ENCODE data around the gene APRT. TPM values are rescaled to one million over a fixed set of nuclear protein-coding genes. Genes with fewer than 3 reads are reported as not detected.
A peak's percentile ranks its signal among the peaks of the same experiment; 100 is the strongest.

The APRT gene, protein sequence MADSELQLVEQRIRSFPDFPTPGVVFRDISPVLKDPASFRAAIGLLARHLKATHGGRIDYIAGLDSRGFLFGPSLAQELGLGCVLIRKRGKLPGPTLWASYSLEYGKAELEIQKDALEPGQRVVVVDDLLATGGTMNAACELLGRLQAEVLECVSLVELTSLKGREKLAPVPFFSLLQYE
- 10 to 100 TPM; 50.6 to 90.4 TPM for total RNA-seq

DNA sequence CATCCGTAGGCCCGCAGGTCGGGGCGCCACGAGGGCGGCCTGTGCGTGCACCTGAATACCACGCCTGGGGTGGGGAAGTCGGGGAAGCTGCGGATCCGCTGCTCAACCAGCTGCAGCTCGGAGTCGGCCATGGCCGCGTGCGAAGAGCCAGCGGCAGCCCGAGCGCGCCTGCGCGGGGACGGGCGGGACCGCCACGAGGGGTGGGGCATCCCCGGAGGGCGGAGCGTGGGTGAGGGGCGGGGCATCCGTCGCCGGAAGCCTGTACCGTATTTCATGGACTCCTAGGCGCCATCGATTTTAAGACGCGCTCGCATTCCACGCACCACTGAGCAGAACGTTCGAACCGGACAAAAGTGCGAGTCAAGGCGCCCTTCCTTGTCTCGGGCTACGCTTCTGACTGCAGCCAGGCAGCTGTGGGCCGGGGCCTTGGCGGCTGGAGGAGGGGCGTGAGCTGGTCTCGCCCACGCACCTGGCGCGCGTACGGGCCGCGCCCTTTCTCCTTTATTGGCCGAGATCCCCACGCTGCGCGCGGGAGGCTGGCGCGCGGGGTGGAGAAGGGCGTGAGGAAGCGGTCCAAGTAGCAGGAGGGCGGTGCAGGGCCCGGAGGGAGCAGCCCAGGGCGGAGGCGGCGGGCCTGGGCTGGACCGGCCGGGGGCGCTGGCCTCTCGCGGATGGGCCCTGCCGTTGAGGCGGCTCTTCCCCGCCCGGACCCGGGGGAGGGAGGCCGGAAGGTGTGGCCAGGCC is at the start of gene APRT:
Gene APRT, minus strand, starts transcription at position 160 of the 744 bp plus-strand sequence. Its CDS starts 29 bp downstream, at position 131.
- no peaks in the 10 kb centered on the region for H3K27me3 ChIP-seq
- peak; percentile 93 for DNase-seq (ENCODE audit: low spot score)
- H3K36me3 ChIP-seq, result peaks cover 10% of the 10 kb centered on the region
- H3K4me3 ChIP-seq, result peak within 1 kb of the TSS; percentile 50 to 77
- TF ChIP-seq, protein P1, sequence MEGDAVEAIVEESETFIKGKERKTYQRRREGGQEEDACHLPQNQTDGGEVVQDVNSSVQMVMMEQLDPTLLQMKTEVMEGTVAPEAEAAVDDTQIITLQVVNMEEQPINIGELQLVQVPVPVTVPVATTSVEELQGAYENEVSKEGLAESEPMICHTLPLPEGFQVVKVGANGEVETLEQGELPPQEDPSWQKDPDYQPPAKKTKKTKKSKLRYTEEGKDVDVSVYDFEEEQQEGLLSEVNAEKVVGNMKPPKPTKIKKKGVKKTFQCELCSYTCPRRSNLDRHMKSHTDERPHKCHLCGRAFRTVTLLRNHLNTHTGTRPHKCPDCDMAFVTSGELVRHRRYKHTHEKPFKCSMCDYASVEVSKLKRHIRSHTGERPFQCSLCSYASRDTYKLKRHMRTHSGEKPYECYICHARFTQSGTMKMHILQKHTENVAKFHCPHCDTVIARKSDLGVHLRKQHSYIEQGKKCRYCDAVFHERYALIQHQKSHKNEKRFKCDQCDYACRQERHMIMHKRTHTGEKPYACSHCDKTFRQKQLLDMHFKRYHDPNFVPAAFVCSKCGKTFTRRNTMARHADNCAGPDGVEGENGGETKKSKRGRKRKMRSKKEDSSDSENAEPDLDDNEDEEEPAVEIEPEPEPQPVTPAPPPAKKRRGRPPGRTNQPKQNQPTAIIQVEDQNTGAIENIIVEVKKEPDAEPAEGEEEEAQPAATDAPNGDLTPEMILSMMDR (IDR thresholded peaks at IDR 0.05), result peak; percentile 23 to 64
- H3K27ac ChIP-seq, result peak within 1 kb of the TSS; percentile 87 to 92
- H3K9me3 ChIP-seq, result no peaks in the 10 kb centered on the region
- H3K4me1 ChIP-seq, result peaks cover 0 to 37% of the 10 kb centered on the region in 2 donors

DNA sequence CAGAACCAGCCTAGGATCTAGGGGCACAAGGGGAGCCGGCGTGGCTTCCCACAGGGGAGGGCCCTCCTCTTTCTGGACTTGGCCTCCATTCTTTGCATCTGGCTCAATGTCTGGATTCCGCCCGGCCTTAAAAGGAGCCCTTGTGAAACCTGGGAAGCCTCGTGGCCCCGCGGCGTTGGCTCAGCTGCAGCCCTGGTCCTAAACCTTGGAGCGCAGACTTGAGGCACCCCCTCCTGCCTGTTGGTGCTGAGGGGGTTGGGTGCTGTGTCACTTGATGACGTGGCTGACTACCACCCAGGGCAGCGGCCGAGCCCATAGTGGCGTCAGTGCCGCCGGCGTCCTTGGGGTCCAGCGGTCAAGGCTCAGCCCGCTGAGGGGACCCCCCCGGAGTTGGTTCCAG is 49.6 kb upstream of the APRT start:
- Histone ChIP-seq H3K4me1 (peaks cover 0 to 8% of the 10 kb centered on the region in 2 donors), H3K27me3 (no peaks in the 10 kb centered on the region), H3K4me3 (no peak overlapping the region), H3K27ac (no peak overlapping the region), H3K9me3 (no peaks in the 10 kb centered on the region), H3K36me3 (peaks cover 40% of the 10 kb centered on the region)
- DNase-seq (ENCODE audit: low spot score), result no peak
- TF ChIP-seq, protein P1 (IDR thresholded peaks at IDR 0.05), result no peak

DNA sequence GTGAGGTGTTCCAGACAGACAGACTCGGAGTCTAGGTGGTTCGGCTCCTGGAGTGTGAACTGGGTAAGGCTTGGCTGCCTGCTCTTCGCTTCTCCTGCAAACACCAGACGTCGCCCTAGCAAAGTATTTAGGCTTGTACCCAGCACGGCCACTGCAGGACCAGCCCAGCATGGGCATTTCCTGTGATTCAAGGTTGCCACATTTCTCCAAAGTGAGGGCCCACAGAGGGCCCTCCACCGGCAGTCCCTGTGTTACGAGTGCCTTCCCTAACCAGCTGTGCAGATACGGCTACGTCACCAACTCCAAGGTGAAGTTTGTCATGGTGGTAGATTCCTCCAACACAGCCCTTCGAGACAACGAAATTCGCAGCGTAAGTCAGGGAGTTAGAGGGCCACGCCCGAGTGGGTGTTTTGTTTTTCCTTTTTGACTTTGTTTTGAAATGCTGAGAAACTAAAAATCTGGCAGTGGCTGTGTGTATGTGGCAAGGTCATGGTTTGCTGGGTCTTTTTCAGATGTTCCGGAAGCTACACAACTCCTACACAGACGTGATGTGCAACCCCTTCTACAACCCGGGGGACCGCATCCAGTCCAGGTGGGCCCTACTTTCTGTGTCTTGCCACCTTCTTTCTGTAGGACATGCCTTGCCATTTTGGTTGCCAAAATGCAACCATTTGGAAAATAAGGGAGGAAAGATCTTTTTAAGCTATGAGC is 47.8 kb upstream of the APRT start:
- Histone ChIP-seq H3K9me3 (no peaks in the 10 kb centered on the region), H3K36me3 (peaks cover 40% of the 10 kb centered on the region), H3K27ac (no peak overlapping the region), H3K27me3 (no peaks in the 10 kb centered on the region), H3K4me3 (no peak overlapping the region), H3K4me1 (peaks cover 0 to 22% of the 10 kb centered on the region in 2 donors)
- no peak for DNase-seq (ENCODE audit: low spot score)
- TF ChIP-seq, protein P1 (IDR thresholded peaks at IDR 0.05), result no peak

DNA sequence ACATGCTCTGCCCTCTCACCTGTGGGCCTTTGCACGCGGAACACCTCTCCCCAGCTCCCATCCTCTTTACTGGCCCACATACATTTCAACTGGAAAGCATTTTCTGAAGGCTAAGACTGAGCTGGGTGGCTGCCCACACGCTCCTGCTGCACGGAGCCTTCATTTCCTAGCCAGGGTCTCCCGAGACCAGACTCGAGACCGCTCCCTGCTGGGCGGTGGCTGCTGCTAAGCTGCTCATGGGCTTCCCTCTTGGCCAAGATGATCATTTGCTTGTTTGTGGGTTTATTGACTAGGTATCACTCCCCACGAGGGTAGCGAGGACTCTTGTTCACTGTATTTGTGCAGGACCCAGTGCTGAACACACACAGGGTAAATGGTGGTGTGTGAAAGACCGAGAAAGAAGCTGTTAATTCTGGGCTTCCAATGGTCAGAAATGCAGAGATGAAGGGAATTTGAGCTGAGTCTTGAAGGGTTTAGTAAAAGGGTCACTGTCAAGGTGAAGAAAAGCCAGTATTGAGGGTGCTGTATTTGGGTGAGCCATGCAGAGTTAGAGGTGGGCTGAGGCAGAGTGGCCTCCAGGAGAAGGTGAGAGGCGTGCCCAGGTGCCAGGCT is 46.1 kb upstream of the APRT start:
- Histone ChIP-seq H3K4me3 (peak overlapping the region; percentile 63 to 93), H3K27ac (peak overlapping the region; percentile 74 to 83), H3K4me1 (peaks cover 0 to 22% of the 10 kb centered on the region in 2 donors), H3K27me3 (no peaks in the 10 kb centered on the region), H3K36me3 (peaks cover 38% of the 10 kb centered on the region), H3K9me3 (no peaks in the 10 kb centered on the region)
- DNase-seq (ENCODE audit: low spot score), result peak; percentile 70
- TF ChIP-seq, protein P1 (IDR thresholded peaks at IDR 0.05), result peak; percentile 30 to 70

DNA sequence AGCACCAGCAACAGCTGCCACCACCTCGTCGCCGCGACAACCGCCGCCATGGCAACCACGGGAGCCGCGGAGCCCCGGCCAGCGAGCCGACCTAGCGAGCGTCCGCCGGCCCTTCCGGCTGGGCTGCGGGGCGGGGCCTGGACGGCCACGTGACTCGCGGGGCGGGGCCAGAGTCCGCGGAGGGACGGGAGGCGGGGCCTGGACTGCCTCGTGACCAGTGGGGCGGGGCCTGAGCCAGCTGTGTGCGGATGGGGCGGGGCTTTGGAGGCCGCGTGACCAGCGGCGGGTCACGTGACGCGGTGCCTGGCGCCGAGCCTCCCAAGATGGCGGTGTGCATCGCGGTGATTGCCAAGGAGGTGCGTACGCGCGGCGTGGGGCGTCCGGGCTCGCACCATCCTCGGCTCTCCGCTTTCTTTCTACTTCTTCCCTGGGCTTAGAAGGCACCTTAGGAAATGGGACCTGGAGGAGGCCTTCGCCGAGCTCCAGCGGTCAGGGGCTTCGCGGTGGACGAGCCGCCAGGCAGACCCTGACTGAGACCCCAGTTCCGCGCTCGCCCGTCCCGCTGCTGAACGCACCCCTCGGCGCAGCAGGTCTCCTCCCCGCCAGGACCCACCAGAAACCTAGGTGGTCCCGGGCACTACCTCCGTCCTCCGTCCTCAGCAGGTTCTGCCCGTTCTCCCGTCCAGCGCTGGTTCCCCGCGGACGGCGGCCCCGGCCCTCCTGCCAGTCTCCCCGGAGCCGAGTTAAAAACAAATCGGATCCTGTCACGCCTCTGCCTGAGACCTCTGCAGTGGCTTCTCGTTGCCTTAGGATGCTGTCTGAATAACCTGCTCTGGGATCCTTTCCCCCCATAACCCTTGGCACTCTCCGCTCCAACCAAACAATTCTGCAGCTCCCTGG is 45.4 kb upstream of the APRT start, which contains the start of the genes GALNS and TRAPPC2L:
Gene GALNS, minus strand, starts transcription at position 120 of the 900 bp plus-strand sequence. Its CDS starts 70 bp downstream, at position 50.
Gene TRAPPC2L, plus strand, starts transcription at position 300 of the 900 bp plus-strand sequence. Its CDS starts 24 bp downstream, at position 324.
- Histone ChIP-seq H3K9me3 (no peaks in the 10 kb centered on the region), H3K4me3 (peak within 1 kb of the TSS; percentile 63 to 93), H3K36me3 (peaks cover 31% of the 10 kb centered on the region), H3K27me3 (no peaks in the 10 kb centered on the region), H3K27ac (peak within 1 kb of the TSS; percentile 74 to 83), H3K4me1 (peaks cover 0 to 22% of the 10 kb centered on the region in 2 donors)
- peak; percentile 99 for DNase-seq (ENCODE audit: low spot score)
- TF ChIP-seq, protein P1 (IDR thresholded peaks at IDR 0.05), result no peak

Data from right atrium auricular region (tissue), 2 donors.